Smooth muscle cell of the brain vasculature (primary cell): ENCODE measurements around the gene TAB2.

Experiments used
- DNase-seq: peaks from one replicate; pipeline ENCODE4 v3.0.0-alpha.2; 2012; ENCODE audit warnings: low read depth, low spot score

TAB2 gene

DNA sequence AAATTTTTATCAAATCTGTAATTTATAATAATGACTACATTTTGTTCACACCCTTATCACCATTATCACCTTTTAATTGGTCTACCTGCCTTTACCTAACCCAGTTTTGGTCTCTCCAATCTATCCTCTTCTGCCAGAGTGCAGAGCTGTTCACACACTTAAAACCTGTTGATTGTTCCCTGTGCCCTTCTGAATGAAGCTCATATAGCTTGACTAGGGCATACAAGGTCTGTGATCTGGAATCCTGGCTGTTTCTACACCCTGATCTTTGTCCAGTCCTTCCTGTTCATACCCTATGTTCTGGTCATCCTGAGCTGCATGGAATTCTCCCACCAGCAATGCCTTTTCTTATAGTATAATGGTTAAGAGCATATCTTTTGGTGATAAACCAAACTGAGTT, 53.6 kb downstream of the TAB2 start:
- DNase-seq: no peak

DNA sequence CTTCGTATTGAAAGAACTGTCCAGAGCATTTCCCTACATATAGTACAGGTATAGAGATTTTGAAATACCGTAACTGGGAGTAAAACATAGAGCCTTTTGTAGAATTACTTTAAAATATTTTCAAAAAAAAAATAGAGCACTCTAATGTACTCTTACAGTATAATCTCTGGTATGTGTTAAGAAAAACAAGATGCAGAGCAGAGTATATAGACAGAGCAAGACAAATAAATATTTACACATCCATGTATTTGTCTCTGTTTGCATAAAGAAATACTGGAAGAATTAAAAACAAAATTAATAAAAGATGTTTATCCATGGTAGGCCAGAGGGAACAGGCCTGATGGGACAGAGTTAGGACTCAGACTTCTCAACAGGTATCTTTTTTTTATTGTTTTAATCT, 54.5 kb downstream of the TAB2 start:
- DNase-seq: no peak

DNA sequence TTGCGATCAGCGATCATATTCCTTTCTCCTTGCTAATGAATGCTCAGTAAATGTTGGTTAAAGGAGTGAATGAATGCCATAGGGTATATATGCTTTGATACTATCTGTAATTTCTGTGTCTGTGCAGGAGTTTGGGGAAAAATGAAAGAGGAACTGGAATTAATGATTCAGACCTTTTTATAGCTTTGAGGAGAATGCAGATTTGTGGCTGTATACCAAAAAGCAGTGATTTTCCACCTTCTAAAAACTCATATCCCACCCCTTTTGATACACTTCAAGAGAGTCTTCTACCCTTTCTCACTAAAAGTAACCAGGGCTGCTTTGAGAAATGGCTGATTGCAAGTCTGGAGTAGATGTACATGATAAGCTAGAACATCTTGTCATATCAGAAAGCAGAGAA, 56.0 kb downstream of the TAB2 start:
- no peak for DNase-seq

DNA sequence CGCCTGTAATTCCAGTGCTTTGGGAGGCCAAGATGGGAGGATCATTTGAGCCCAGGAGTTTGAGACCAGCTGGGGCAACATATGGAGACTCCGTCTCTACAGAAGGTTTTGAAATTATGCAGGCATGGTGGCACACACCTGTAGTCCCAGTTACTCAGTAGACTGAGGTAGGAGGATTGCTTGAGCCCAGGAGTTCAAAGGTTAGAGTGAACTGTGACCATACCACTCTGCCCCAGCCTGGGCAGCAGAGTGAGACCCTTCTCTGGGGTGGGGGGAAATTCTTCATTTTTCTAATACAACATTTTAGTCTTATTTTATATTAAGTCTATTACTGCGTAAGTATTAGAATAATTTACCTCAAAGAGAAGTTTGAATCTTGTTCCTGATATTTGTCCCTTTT, 62.5 kb downstream of the TAB2 start:
- no peak for DNase-seq

DNA sequence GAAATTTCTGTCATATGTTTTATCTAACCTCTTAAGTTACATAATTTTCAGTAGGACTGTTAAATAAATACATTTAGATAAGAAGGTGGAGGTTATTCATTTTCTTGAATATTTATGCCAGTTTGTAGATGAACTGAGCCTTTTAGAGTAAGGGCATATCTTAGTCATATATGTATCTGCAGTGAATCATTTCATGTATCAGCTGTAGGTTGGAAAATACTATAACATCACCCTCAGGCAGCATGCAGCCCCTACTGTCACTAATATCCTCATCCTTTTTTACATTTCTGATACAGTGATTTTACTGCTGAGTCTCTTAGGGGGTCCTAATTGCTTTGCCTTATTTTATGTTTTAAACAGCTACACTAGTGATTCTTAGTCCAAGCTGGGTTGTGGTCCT, 63.0 kb downstream of the TAB2 start:
- no peak for DNase-seq

DNA sequence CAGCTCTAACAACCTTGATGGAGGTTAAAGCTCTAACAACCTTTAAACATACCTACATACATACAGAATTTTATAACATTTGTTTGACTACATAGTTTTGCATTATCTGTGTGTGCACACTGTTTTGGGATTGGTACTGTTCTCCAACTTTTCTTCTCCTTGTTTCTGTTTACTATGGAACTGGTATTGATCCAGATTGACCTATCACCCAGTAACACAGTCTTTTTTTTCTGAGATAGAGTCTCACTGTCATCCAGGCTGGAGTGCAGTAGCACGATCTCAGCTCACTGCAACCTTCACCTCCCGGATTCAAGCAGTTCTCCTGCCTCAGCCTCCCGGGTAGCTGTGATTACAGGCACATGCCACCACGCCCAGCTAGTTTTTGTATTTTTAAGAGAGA, 65.9 kb downstream of the TAB2 start:
- DNase-seq: no peak

DNA sequence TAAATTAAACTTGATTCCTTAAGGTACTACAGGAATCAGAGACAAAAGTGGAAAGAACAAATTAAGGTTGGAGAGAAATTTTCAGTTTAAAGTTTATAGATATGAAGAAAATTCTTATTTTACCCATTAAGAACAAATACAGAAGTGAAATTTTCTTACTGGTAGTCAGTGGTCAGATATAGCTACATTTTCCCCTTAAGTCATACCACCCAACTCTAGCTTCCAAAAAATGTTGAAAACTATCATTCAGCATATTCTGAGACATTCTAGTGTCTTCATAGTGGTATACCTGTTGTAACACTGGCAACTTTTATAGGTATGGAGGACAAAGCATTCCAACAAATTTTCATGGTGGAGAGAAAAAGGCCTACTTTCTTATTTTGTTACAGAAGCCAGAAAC, 67.0 kb downstream of the TAB2 start:
- no peak for DNase-seq

DNA sequence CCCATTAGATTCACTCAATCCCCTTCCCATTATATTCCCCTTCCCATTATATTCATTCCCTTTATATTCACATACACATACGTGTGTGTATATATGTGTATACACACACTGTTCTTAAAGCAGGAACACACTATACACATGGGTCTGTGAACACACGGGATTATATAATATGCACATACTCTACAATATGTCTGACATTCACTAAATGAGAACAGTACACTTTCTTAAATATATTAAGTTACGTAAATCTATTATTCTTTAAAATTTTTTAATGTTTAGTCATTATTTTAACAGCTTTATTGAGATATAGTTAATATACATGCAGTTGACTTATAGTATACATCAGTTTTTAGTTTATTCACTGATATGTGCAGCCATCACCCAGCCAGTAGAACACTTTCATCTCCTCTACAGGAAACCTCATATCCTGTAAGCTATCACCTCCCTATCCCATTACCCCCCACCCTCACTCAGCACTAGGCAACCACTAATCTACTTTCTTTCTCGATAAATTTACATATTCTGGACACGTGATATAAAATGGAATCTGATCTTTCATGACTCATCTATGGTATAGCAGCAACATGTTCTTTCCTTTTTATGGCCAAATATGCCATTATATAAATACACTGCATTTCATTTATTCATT, 68.6 kb downstream of the TAB2 start:
- no peak for DNase-seq

DNA sequence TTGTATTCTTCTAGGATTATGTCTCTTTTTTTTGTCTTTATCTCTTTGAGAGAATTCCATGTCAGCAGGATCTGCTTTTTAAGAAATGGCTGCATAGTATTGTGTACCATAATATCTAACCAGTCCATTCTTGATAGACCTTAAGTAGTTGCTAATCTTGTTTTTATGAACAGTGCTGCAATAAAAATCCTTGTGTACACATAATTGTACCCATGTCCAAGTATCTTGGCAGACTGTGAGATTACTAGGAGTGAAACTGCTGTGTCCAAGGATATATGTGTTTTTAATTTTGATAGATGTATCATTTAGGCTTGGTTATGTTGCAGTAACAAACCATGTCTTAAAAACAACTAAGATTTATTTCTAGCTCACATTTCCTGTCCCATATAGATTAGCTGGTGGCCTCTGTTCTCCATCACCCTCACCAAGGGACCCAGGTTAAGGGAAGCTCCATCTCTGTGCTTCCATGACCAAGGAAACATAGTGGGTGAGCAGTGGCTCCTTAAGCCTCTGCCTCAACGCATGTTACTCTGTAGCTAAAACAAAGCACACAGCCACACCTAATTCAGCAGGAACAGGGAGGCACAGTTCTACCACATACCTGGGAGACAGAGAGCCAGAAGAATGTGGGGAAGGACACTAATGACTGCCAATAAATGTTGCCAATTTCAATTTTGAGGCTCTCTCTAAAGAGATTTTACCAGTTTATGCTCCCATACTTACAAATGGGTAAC, 70.4 kb downstream of the TAB2 start:
- DNase-seq: no peak

DNA sequence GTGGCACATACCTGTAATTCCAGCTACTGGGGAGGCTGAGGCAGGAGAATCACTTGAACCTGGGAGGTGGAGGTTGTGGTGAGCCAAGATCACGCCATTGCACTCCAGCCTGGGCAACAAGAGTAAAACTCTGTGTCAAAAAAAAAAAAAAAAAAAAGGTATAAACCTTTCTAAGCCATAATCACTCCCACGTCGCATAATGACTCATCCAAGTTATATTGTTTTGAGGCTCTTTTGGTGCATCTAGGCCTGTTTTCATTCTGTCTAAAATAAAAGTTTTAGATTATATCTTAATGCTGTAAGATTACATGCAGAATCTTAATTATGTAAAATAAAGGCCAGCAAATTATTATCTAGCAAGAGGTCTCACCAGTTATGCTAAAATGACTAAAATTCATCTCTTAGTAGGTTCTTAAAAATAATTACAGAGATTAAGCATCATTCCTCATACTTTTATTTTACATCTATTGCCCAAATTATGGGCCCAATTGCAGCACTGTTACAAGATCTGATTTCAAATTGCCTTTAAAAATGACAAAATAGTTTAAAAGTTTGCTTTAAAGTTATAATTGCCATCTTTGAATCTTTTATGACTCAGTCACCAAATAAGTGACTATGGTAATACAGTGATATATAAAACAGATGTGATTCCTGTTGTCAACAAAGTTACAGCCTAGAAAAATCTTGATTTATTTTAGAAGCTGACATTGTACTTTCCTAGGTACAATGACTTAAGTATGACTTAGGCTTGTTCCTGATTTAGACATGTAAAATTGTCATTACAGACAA, 72.2 kb downstream of the TAB2 start:
- no peak for DNase-seq

DNA sequence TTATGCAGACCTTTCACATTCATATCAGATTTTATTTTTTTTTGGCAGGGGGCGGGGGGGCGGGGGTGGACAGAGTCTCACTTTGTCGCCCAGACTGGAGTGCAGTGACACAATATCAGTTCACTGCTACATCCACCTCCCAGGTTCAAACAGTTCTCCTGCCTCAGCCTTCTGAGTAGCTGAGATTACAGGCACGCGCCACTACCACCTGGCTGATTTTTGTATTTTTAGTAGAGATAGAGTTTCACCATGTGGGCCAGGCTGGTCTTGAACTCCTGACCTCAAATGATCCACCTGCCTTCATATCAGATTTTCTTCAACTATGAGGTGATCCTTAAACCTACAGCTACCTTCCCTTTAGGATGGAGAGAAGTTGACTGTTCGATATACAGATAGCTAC, 74.6 kb downstream of the TAB2 start:
- no peak for DNase-seq

DNA sequence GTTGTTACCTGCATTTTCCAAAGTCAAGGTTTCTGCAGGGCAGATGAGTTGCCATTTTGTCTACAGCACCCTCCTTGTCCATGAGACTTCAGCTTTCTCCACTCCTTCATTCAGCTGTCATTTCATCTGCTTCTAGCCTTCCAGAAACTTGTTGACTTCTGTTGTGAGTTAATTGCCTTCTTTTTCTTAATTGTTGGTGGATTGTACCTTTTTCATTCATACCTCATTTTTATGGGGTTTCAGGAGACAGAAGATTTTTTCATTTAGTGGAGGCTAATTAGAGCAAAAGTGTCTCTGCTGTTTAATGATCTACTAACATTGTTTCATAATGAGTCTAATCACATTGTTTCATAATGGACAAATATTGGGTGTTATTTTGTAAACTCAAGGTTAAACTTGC, 75.0 kb downstream of the TAB2 start:
- DNase-seq: no peak

DNA sequence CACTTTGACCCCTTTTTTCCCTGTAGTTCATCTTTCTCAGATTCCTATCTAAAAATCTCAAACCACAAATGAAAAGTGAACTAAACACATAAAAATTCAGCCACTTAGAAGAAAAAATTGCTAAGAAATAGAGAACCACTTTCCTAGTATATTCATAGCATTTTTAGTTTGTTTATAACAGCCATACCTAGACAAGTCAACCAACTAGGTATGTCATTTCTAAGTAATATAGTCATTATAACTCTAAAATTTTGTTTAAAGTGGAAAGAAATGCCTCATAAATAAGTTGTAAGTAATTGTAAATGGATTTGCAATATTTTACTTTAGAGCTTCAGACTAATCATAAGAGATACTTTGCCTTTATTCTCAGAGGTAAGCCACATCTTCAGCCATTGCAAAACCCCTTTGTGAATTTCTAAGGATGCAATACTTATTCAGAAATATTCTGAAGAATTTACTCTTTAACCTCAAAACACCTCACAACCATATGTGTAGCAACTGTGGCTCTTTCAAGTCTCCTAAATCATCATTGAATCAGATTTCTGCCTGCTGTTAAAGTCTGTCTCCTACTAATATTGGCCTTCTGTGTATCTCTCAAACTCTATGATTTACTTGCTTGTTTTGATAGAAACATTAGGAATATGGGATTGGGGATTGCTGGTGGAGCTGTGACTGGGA, 75.6 kb downstream of the TAB2 start:
- no peak for DNase-seq

DNA sequence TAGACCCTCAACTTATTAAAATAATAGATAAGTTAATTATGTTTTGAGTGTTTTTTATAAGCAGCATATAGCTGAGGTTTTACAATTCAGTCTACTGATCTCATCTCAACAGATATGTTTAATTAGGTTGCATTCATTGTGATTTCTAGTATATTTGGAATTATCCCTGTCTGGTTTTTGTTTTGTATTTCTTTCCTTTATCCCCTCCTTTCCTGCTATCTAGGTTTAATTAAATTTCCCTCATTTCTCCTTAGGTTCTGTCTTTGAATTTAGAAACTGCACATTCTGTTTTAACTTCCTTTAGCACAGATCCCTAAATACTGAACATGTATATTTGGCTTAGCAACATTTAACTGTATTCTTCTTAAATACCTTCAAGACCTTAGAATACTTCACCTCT, 77.7 kb downstream of the TAB2 start:
- no peak for DNase-seq

DNA sequence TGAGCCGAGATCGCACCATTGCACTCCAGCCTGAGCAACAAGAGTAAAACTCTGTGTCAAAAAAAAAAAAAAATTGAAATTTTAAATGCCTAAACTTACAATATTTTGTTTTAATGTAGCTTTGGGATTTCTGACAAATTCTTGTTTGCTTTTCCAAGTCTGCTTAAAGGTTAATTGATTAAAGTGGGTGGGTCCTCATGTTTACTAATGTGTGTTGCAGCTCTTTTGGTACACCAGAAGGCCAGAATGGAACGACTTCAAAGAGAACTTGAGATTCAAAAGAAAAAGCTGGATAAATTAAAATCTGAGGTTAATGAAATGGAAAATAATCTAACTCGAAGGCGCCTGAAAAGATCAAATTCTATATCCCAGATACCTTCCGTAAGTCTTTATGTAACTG, 79.9 kb downstream of the TAB2 start:
- no peak for DNase-seq

DNA sequence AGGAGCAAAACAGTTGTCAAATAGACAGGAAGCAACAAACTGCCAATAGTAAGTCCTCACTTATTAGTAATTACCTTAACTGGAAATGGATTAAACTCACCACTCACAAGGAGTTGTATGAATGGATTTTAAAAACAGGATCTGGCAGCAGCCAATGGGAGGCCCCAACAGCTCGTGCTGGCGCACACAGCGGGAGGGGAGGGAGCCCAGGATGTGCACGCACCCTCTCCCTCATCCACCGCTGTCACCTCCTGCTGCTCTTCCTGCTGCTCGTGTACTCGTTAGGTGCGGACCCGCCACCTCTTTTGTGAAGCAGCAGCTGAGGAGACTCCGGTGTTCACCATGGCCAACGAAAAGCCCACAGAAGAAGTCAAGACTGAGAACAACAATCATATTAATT, 82.5 kb downstream of the TAB2 start, which contains the start of gene SUMO4:
SUMO4 (plus strand) TSS at position 213 of the 400 bp plus-strand sequence; CDS start at position 343, 130 bp downstream.
- DNase-seq: no peak

DNA sequence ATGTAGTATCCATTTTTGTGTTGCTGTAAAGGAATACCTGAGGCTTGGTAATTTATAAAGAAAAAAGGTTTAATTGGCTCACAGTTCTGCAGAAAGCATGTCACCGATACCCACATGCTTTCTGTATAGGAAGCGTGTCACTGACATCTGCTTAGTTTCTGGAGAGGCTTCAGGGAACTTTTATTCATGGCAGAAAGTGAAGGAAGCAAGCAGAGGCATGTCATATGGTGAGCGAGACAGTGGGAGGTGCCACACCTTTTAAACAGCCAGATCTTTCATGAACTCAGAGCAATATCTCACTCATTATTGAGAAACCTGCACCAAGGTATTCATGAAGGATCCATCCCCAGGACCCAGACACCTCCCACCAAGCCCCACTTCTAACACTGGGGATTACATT, 86.0 kb downstream of the TAB2 start:
- no peak for DNase-seq

DNA sequence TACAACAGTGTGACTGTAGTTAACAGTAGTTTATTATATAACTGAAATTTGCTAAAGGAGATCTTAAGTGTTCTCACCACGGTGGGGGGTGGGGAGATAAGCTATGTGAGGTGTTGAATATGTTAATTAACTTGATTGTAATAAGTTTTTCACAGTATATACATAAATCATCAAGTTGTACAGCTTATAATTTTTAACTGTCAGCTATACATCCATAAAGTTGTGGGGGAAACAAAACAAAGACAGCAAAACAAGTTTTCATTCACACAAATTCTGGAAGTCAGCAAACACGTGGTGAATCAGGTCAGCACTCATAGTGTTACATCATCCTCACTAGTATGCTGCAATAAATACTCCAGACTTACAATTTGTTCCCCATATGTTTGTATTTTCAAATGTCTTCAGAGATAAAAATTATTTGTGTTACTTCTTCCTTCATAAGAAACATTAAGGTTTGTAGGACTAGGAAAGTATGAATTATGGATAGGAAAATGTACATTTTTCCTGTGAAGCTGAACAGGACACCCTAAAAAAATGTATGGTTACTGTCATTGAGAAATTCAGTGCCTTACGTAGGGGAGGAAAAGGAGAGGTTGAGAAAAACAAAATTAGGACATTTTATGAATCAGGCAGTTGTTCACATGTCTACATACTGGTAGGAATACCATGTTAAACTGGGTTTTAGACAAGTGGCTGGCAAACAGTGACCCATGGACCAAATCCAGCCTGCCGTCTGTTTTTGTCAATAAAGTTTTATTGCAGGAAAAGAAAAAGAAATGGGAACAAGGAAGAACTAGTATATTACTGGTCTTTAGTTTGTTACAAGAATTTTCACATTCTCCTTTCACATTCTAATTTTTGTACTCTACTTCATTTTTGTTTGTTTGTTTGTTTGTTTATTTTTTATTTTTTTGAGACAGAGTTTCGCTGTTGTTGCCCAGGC, 88.6 kb downstream of the TAB2 start:
- no peak for DNase-seq

DNA sequence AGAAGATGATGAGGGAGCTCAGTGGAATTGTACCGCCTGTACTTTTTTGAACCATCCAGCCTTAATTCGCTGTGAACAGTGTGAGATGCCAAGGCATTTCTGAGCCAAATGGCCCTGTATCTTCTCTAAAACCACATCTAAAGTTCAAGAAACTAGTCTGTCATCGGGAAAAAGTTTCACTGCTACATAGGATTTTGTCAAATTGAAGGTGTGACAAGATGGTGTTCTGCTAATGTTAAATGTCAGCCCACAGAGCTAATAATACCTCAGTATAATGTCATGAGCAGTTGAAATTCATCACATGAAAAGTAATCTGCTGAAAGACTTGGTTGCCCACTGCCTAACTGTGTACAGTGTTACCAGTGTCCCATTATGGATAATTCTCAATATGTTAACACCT, 92.1 kb downstream of the TAB2 start:
- DNase-seq: no peak

DNA sequence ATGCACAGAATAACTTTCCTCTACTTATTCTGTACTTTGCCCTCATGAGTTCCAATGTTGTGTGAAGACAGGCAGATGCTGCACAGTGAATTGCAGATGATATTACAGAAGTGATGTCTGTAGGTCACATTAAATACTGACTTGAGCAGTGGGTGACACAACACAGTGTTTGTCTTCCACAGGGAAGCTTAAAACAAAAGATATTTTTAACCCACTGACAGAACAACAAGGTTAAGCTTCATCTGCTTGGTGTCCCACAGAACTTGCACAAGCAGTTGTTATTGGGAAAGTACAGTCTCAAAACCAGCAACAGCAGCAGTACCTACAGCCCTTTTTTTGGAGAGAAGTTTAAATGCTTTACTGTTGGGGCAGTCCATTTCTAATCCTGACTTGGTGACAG, 93.0 kb downstream of the TAB2 start:
- DNase-seq: no peak

DNA sequence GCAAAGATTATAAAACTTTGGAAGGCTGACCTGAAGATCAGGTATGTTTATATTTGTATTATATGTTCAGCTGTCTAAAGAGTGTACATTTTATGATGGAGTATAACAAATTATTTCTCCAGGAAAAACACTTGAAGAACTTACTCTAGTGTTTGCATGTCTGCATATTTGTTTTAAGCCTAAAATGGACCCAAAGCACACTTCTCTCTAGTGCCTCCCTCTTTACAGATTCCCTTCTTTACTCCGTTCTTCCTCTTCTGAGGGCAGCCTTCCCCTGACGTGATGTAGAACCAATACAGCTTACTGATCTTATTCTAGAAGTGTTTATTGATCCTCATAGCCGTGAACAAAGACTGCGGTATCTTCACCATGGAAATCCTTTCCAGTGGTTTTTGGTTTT, 96.5 kb downstream of the TAB2 start:
- DNase-seq: no peak
